NT2/D1 (cell line): ENCODE data around the gene TMEM164.

ENCODE experiments used
- YY1 ChIP-seq: IDR thresholded peaks from 2 replicates; pipeline ENCODE4 v1.6.1; 2011; ENCODE audit not compliant: insufficient read length, insufficient read depth
- ZNF274 ChIP-seq: IDR thresholded peaks from 2 replicates; pipeline ENCODE4 v1.6.1; 2011; ENCODE audit warnings: mild to moderate bottlenecking, low read depth, low read length

DNA sequence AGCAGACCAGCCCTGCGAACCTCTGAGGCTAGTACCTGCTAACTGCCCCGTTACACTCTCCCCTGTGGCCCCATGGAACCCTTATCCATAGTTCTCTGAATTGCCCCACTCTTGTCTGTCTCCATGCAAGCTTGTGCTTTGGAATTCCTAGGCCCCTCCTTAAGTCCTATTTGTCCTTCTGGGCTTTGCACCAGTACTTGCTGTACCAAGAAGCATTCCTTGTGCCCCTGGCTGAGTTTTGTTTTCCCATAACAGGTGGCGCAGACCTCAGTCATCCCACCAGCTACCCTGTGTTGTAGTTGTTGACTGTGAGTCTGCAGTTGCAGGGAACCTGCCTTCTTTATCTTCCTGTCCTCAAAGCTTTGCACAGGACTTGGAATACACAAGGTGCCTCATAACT is 167.1 kb downstream of the TMEM164 start:
- TF ChIP-seq ZNF274, result no peak
- TF ChIP-seq YY1, result no peak
